Measurements from ENCODE around the gene XRCC5. TPM values are rescaled to one million over a fixed set of nuclear protein-coding genes. Genes with fewer than 3 reads are reported as not detected.

XRCC5 gene
- total and polyA plus RNA-seq, 10 of the 15 experiments (the other 5 are each of a cell fraction or from before 2014, with no cell fraction given), result 259 to 815 (median 530) TPM

DNA sequence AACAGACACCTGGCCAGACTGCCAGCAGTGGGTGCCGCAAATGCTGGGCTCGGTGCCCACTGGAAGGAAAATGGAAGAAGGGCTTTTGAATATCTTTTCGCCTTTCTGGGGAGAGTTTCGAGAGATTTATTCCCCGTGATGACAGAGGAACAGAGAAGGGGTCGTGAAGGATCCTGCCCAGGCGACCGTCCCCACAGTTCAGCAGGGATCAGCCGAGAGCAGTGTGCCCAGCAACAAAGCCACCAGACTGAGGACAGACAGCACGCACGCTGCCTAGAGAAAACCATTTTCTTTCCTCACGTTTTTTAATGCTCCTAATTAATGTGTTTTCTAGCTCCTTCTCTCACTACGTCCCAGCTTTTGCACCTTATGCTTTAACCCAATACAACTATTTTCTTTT is 47.7 kb downstream of the XRCC5 start:
- H2AFZ ChIP-seq (ENCODE audit: control insufficient read depth, low read depth, low read length), result no peak overlapping the region
- RAD21 ChIA-PET (ENCODE audit: unreplicated experiment), result no interaction called here
- peaks cover 2% of the 10 kb centered on the region for H3K79me2 ChIP-seq (ENCODE audit: control insufficient read depth, insufficient read depth, low read length)
- H3K36me3 ChIP-seq (ENCODE audit: control insufficient read depth in 2 of 2, insufficient read depth in 2 of 2, low read length in 1 of 2), result peaks cover 14 to 54% of the 10 kb centered on the region in 2 experiments
- no peak for DNase-seq (ENCODE audit: low read depth, low spot score)
- POLR2A ChIA-PET, result interaction anchor here (0.7 kb wide), 1 partner anchor 12 kb away, joined by 3 read pairs; no protein-coding TSS in a partner anchor
- H3K27me3 ChIP-seq (replicated peaks in 1 of 2; ENCODE audit: control insufficient read depth in 2 of 2, insufficient read depth in 2 of 2, low read length in 1 of 2), result no peaks in the 10 kb centered on the region
- no TSS peak for BruUV-seq (replicated peaks)
- H3K9ac ChIP-seq (ENCODE audit: control insufficient read depth, insufficient read depth, low read length), result no peak overlapping the region
- no peaks in the 10 kb centered on the region for H3K4me1 ChIP-seq (ENCODE audit: control insufficient read depth, insufficient read depth, low read length)
- intact Hi-C loops (cut with micrococcal nuclease; ENCODE audit: unreplicated experiment), result no loop called here
- SMC1A ChIA-PET (ENCODE audit: uncharacterized antibody, unreplicated experiment), result interaction anchor here (1.0 to 1.2 kb wide), 2 partner anchors 112 to 127 kb away, joined by 3 to 4 read pairs; no protein-coding TSS in a partner anchor
- H3K4me3 ChIP-seq, result no peak overlapping the region
- WGBS (ENCODE audit: insufficient coverage, insufficient replicate concordance, low lambda C conversion rate, missing lambda C conversion rate), result 93% methylated on average over 13 of the region's 13 CpGs
- H3K4me2 ChIP-seq (ENCODE audit: control insufficient read depth, insufficient read depth), result no peak overlapping the region
- H3K9me3 ChIP-seq (replicated peaks; ENCODE audit: control insufficient read depth, insufficient read depth, low read length), result no peaks in the 10 kb centered on the region
- CTCF ChIA-PET, result interaction anchor here (0.8 to 3.2 kb wide), 5 partner anchors 14 to 59 kb away, joined by 3 to 8 read pairs (median 3); no protein-coding TSS in a partner anchor
- H3K27ac ChIP-seq (ENCODE audit: control insufficient read depth, insufficient read depth), result no peak overlapping the region
- FAIRE-seq, result no peak
- H4K20me1 ChIP-seq (ENCODE audit: control insufficient read depth, insufficient read depth), result no peaks in the 10 kb centered on the region
- in situ Hi-C loops (cut with MboI), result no loop called here
- no peak for ATAC-seq
- TF ChIP-seq IRF3 (IDR thresholded peaks at IDR 0.05), result no peak
- no peak for TF ChIP-seq RFX5 (IDR thresholded peaks at IDR 0.05; ENCODE audit: low read depth, low read length)
- no peak for TF ChIP-seq CHD2 (IDR thresholded peaks at IDR 0.05; ENCODE audit: borderline replicate concordance, low read depth, low read length)
- no peak for TF ChIP-seq FOS (IDR thresholded peaks at IDR 0.05; ENCODE audit: borderline replicate concordance, extremely low read depth, insufficient read length)
- no peak for TF ChIP-seq SMC3 (IDR thresholded peaks at IDR 0.05; ENCODE audit: borderline replicate concordance, low read length)
- TF ChIP-seq SIX5 (IDR thresholded peaks at IDR 0.05; ENCODE audit: low read depth, low read length, severe bottlenecking), result no peak
- no peak for TF ChIP-seq MEF2A (IDR thresholded peaks at IDR 0.05; ENCODE audit: insufficient read depth, low read depth, low read length)
- TF ChIP-seq ZBTB40 (IDR thresholded peaks at IDR 0.05; ENCODE audit: borderline replicate concordance), result no peak
- no peak for TF ChIP-seq PKNOX1 (IDR thresholded peaks at IDR 0.05)
- TF ChIP-seq, protein P1, sequence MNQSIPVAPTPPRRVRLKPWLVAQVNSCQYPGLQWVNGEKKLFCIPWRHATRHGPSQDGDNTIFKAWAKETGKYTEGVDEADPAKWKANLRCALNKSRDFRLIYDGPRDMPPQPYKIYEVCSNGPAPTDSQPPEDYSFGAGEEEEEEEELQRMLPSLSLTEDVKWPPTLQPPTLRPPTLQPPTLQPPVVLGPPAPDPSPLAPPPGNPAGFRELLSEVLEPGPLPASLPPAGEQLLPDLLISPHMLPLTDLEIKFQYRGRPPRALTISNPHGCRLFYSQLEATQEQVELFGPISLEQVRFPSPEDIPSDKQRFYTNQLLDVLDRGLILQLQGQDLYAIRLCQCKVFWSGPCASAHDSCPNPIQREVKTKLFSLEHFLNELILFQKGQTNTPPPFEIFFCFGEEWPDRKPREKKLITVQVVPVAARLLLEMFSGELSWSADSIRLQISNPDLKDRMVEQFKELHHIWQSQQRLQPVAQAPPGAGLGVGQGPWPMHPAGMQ (IDR thresholded peaks at IDR 0.05; ENCODE audit: borderline replicate concordance), result no peak
- TF ChIP-seq, protein P2, sequence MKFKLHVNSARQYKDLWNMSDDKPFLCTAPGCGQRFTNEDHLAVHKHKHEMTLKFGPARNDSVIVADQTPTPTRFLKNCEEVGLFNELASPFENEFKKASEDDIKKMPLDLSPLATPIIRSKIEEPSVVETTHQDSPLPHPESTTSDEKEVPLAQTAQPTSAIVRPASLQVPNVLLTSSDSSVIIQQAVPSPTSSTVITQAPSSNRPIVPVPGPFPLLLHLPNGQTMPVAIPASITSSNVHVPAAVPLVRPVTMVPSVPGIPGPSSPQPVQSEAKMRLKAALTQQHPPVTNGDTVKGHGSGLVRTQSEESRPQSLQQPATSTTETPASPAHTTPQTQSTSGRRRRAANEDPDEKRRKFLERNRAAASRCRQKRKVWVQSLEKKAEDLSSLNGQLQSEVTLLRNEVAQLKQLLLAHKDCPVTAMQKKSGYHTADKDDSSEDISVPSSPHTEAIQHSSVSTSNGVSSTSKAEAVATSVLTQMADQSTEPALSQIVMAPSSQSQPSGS (IDR thresholded peaks at IDR 0.05; ENCODE audit: low read length), result no peak
- no peak for TF ChIP-seq BMI1 (IDR thresholded peaks at IDR 0.05; ENCODE audit: borderline replicate concordance)

Measured in GM12878 (cell line).